Transverse colon (tissue), 4 donors: ENCODE measurements around the gene GHRHR. TPM values are rescaled to one million over a fixed set of nuclear protein-coding genes. Genes with fewer than 3 reads are reported as not detected.
A peak's percentile ranks its signal among the peaks of the same experiment; 100 is the strongest.

Experiments used
- DNase-seq: peaks from one replicate; pipeline ENCODE4 v3.0.0-alpha.2; 2019
- H3K27ac ChIP-seq, 4 donors: fragments of 200-600 bp; sonication (generic); 2 replicates each; pipeline ENCODE4 v1.5.1; 2016 to 2018; ENCODE audit warnings: inconsistent platforms in 4 of 4
- H3K27me3 ChIP-seq: fragments of 200-600 bp; sonication (generic); 2 replicates; pipeline ENCODE4 v1.5.1; 2017; ENCODE audit warnings: inconsistent platforms
- H3K36me3 ChIP-seq, 4 donors: fragments of 200-600 bp; sonication (generic); 2 replicates each; pipeline ENCODE4 v1.5.1; 2017 to 2019; ENCODE audit warnings: inconsistent platforms in 4 of 4
- H3K4me1 ChIP-seq, 4 donors: fragments of 200-600 bp; sonication (generic); 2 replicates each; pipeline ENCODE4 v1.5.1; 2017 to 2020; ENCODE audit warnings: inconsistent platforms in 4 of 4
- H3K4me3 ChIP-seq, 4 donors: fragments of 200-600 bp; sonication (generic); 1 replicate in 1 of 4; 2 replicates in 3 of 4; pipeline versions ENCODE4 v1.5.1 to v1.6.1; 2017 to 2019; ENCODE audit warnings: inconsistent platforms in 4 of 4
- H3K9me3 ChIP-seq, 2 donors: fragments of 200-600 bp; sonication (generic); 2 replicates each; pipeline ENCODE4 v1.5.1; 2017 to 2019; ENCODE audit warnings: inconsistent platforms in 2 of 2
- CTCF ChIP-seq, 5 experiments: fragments of 200-600 bp in 3 of 5; fragments of 450-650 bp in 2 of 5; sonication (generic) in 3 of 5; IDR thresholded peaks; 1 replicate in 2 of 5; 2 replicates in 3 of 5; pipeline ENCODE4 v1.5.1; 2016 to 2017; ENCODE audit warnings: antibody characterized with exemption in 5 of 5, inconsistent platforms in 3 of 5, mild to moderate bottlenecking in 2 of 5, moderate library complexity in 1 of 5
- EP300 ChIP-seq: sonication (generic); formaldehyde crosslinking; IDR thresholded peaks from one replicate; pipeline ENCODE4 v1.6.1; 2017; ENCODE audit warnings: antibody characterized with exemption, low read depth
- POLR2A ChIP-seq: fragments of 450-650 bp; IDR thresholded peaks from one replicate; pipeline ENCODE4 v1.6.1; 2016; ENCODE audit warnings: antibody characterized with exemption, mild to moderate bottlenecking, moderate library complexity
- POLR2AphosphoS5 ChIP-seq, 3 donors: sonication (generic); formaldehyde crosslinking; IDR thresholded peaks; one replicate each; pipeline ENCODE4 v1.6.1; 2016; ENCODE audit warnings: antibody characterized with exemption in 3 of 3
- WGBS, 2 donors: methylation state at CpG; one replicate each; pipeline ENCODE4 v1.1.5; 2018; ENCODE audit warnings: low coverage in 1 of 2; 5-methylcytosine and 5-hydroxymethylcytosine counted together
- in situ Hi-C, 4 donors: fragments of 200-750 bp; cut with MboI; loops; one replicate each; pipeline versions ENCODE4 v1.15.0 to v1.15.1; 2017; ENCODE audit warnings: low sequenced_read_pairs in 3 of 4, low pct_ligation_motif_present in 1 of 4, low pct_unique_long_range_greater_than_20kb in 1 of 4
- intact Hi-C: fragments of 100-400 bp; cut with DNase I; formaldehyde crosslinking; loops from one replicate; pipeline ENCODE4 v1.15.1; 2023; ENCODE audit warnings: low total_unique reads
- total RNA-seq, 4 donors: library from RNA; depleted of rRNA; stranded (reverse); fragments of >200 nt; gene quantifications; one replicate each; pipeline ENCODE4 v1.1.0, GENCODE V29; 2016

The GHRHR gene
- total RNA-seq, 4 donors from 2014 or later: not detected

GRCh38 chr7:30932562-30932961 lies 31.2 kb upstream of the GHRHR start:
- TF ChIP-seq EP300 (no peak), CTCF (IDR thresholded peaks at IDR 0.05) (no peak), POLR2AphosphoS5 (IDR thresholded peaks at IDR 0.05) (no peak), POLR2A (no peak)
- intact Hi-C loops: no loop called here
- Histone ChIP-seq H3K9me3 (no peaks in the 10 kb centered on the region), H3K27me3 (no peaks in the 10 kb centered on the region), H3K4me3 (no peak overlapping the region), H3K4me1 (peaks cover 2 to 21% (median 18%) of the 10 kb centered on the region in 4 donors), H3K36me3 (no peaks in the 10 kb centered on the region), H3K27ac (no peak overlapping the region)
- 40 to 62% methylated on average over 1 to 6 of the region's 6 CpGs for WGBS, 2 donors
- in situ Hi-C loops: no loop called here
- DNase-seq: no peak

GRCh38 chr7:30933124-30933974 lies 30.4 kb upstream of the GHRHR start:
- Histone ChIP-seq H3K27me3 (no peaks in the 10 kb centered on the region), H3K27ac (no peak overlapping the region), H3K4me1 (peaks cover 2 to 26% (median 24%) of the 10 kb centered on the region in 4 donors), H3K9me3 (no peaks in the 10 kb centered on the region), H3K4me3 (no peak overlapping the region), H3K36me3 (no peaks in the 10 kb centered on the region)
- DNase-seq: no peak
- in situ Hi-C loops: no loop called here
- TF ChIP-seq CTCF (IDR thresholded peaks at IDR 0.05): no peak
- TF ChIP-seq EP300: no peak
- no peak for TF ChIP-seq POLR2AphosphoS5 (IDR thresholded peaks at IDR 0.05)
- TF ChIP-seq POLR2A: no peak
- intact Hi-C loops: no loop called here
- 84 to 86% methylated on average over 6 to 24 of the region's 26 CpGs for WGBS, 2 donors

- Histone ChIP-seq H3K27ac (no peak overlapping the region), H3K9me3 (no peaks in the 10 kb centered on the region), H3K36me3 (no peaks in the 10 kb centered on the region), H3K4me3 (no peak overlapping the region), H3K27me3 (no peaks in the 10 kb centered on the region), H3K4me1 (peaks cover 2 to 32% (median 27%) of the 10 kb centered on the region in 4 donors)
- in situ Hi-C loops: no loop called here
- intact Hi-C loops: no loop called here
- DNase-seq: no peak
- 88% methylated on average over 5 of the region's 5 CpGs; no CpG with 5 or more reads in 1 of the 2 donors for WGBS, 2 donors
- TF ChIP-seq EP300 (no peak), POLR2A (no peak), CTCF (IDR thresholded peaks at IDR 0.05) (no peak), POLR2AphosphoS5 (IDR thresholded peaks at IDR 0.05) (no peak)
These were observed 29.5 kb upstream of the GHRHR start for GRCh38 chr7:30934225-30934624.

DNA sequence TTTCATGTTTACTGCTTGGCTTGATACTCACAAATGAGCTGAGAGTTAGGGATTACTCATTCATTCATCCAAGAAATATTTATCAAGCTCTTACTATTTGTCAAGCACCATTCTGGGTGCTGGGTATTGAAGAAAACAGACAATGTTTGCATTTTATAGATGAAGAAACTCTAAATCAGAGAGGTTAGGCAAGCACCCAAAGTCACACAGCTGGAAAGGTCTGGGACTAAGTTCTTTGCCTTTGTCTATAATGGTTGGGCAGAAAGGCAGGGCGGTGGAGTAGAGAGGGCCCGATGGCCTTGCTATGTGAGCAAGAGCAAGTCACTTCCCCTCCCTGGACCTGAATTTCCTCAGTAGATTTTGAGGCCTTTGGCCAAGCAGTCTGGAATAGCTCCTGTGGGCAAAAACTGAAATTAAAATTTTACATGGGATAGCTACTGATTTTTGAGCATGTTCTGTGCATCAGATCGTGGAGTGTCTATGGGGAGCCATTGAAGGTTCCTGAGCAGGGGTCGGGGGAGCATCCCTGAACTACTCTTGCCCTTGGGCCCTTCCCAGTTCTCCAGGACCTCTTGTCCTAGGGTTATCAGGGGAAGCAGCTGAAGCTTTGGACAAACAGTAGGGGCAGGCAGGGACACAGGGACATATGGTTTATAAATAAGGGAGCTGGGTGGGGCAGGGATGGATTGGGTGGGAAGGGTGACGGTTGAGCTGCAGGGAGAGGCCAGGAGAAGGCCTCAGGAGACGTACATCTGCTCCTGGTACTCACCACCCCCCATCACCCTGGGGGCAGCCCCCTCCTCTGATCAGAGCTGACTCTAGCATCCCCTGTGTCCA lies 28.8 kb upstream of the GHRHR start:
- DNase-seq: no peak
- intact Hi-C loops: no loop called here
- in situ Hi-C loops: no loop called here
- Histone ChIP-seq H3K9me3 (no peaks in the 10 kb centered on the region), H3K4me1 (peaks cover 2 to 32% (median 27%) of the 10 kb centered on the region in 4 donors), H3K27me3 (peaks cover 3% of the 10 kb centered on the region), H3K4me3 (no peak overlapping the region), H3K36me3 (no peaks in the 10 kb centered on the region), H3K27ac (peak overlapping the region in 2 of 4 donors; percentile 78 to 82)
- 71 to 100% methylated on average over 2 to 6 of the region's 6 CpGs for WGBS, 2 donors
- TF ChIP-seq CTCF (IDR thresholded peaks at IDR 0.05) (no peak), POLR2AphosphoS5 (IDR thresholded peaks at IDR 0.05) (no peak), EP300 (no peak), POLR2A (no peak)
